ENCODE results near the gene TMEM242.

- TF ChIP-seq CTCF (IDR thresholded peaks at IDR 0.05 in 2 of 3, conservative IDR thresholded peaks at IDR 0.05 in 1 of 3; ENCODE audit: control insufficient read depth in 2 of 3, extremely low read depth in 1 of 3, insufficient read depth in 1 of 3, low read depth in 3 of 3, low read length in 3 of 3), result no peak
- TF ChIP-seq EZH2 (IDR thresholded peaks at IDR 0.05; ENCODE audit: borderline replicate concordance, control insufficient read depth, low read depth, low read length), result no peak
- no peak for TF ChIP-seq REST (IDR thresholded peaks at IDR 0.05; ENCODE audit: low read depth, low read length)
- no peak for TF ChIP-seq SIN3A (IDR thresholded peaks at IDR 0.05; ENCODE audit: low read depth, low read length)
- TF ChIP-seq NR2C2 (IDR thresholded peaks at IDR 0.05; ENCODE audit: borderline replicate concordance, control insufficient read depth, insufficient read length, low read depth), result no peak
- no peak for TF ChIP-seq TCF7 (IDR thresholded peaks at IDR 0.05; ENCODE audit: borderline replicate concordance)
- TF ChIP-seq SUZ12 (IDR thresholded peaks at IDR 0.05; ENCODE audit: unreplicated experiment), result no peak
- no peak for TF ChIP-seq PAX8 (IDR thresholded peaks at IDR 0.05)
- TF ChIP-seq YY1 (IDR thresholded peaks at IDR 0.05; ENCODE audit: low read depth, low read length), result no peak
- TF ChIP-seq USF2 (IDR thresholded peaks at IDR 0.05; ENCODE audit: borderline replicate concordance, low read depth, low read length), result no peak
- no peak for TF ChIP-seq PRDM15 (CRISPR knock-in tag; IDR thresholded peaks at IDR 0.05)
- TF ChIP-seq PML (IDR thresholded peaks at IDR 0.05; ENCODE audit: low read length), result no peak
- no peak for TF ChIP-seq FOXM1 (IDR thresholded peaks at IDR 0.05; ENCODE audit: low read depth, low read length)
- TF ChIP-seq CEBPB (IDR thresholded peaks at IDR 0.05; ENCODE audit: borderline replicate concordance in 1 of 2, low read depth in 2 of 2, low read length in 2 of 2), result no peak
Measured at GRCh38 chr6:157248264-157248663, 75.1 kb downstream of the TMEM242 start.
